Fibroblast of the conjunctiva (primary cell): Measurements from ENCODE around the gene RARRES1.
"Not testable (repeated sequence)": the region's sequence is repeated elsewhere in the genome, so short reads cannot be mapped to it uniquely, and the experiment has no call there.

ENCODE experiments used
- DNase-seq: peaks from one replicate; pipeline ENCODE4 v3.0.0-alpha.2; 2010; ENCODE audit warnings: low read depth

Gene RARRES1

GRCh38 chr3:158693866-158694456 lies 38.3 kb downstream of the RARRES1 start:
- not testable (repeated sequence) for DNase-seq

DNA sequence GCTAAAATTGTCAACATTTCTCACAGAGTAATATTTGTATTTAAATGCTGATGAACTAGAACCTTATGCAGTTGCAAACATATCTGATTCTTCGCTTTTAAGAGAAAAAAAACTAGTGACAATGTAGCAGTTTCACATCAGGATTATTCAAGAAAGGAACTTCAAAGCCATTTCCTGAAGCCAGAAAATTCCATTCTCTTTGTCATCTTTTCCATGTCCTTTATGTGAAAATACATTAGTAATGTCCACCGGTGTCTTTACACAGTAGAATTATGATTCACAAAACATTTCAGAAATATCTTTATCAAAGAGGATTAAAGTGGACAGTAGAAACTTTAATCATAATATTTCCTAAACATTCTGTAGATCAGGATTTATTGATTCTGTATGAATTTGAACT lies 47.1 kb downstream of the RARRES1 start:
- no peak for DNase-seq

DNA sequence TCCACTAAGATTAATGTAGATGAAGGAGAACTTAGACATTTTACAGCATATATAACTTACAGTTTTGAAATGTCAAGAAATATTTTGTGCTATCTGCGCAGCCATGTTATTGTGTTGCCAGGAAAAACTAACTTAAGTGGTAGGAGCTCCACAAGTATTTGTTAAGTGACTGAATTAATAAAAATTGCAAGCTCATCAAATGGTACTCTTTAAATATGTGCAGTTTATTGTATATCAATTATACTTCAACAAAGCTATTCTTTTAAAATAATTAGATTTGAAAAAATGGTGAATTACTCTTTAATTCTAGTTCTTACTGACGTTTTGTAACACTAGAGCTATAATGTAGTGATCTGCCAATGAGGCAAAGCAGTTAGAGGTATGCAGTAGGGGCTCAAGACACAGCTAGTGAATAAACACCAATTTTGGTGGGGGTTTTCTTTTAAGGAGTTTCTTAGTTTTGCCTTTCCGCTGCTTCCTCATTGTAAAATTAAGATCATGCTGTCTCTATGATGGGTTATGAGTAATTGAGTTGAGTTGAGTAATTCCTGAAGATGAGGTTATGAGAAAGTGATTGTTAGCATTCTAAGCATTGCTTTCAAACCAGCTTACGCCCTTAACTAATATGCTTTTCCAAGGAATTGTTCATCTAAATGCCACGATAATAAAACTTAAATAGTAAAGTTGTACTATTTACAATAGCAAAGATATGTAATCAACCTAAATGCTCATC lies 48.9 kb downstream of the RARRES1 start:
- DNase-seq, result peak; percentile 21

GRCh38 chr3:158680861-158681260 lies 51.4 kb downstream of the RARRES1 start:
- no peak for DNase-seq

GRCh38 chr3:158679547-158680000 lies 52.7 kb downstream of the RARRES1 start:
- DNase-seq, result no peak

DNA sequence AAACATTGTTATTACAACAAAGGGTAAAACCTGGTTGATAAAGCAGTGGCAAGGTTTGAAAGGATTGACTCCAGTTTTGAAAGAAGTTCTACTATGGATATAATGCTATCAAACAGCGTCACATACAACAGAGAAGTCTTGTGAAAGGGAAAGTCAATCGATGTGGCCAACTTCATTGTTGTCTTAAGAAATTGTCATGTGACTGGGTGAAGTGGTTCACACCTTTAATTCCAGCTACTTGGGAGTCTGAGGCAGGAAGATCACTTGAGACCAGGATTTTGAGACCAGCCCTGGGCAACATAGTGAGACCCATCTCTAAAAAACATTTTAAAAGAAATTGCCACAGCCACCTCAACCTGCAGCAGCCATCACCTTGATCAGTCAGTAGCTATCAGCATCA lies 53.6 kb downstream of the RARRES1 start:
- no peak for DNase-seq

- DNase-seq, result peak; percentile 72
These were observed 59.8 kb downstream of the RARRES1 start, which contains the start of gene LXN for GRCh38 chr3:158672215-158673176. Gene LXN, minus strand, starts transcription at chr3:158672648. Its CDS starts 170 bp downstream, at chr3:158672478.

- no peak for DNase-seq
These were observed 60.4 kb downstream of the RARRES1 start for GRCh38 chr3:158671821-158672214.

- no peak for DNase-seq
These were observed 63.8 kb downstream of the RARRES1 start for GRCh38 chr3:158668506-158668905.

DNA sequence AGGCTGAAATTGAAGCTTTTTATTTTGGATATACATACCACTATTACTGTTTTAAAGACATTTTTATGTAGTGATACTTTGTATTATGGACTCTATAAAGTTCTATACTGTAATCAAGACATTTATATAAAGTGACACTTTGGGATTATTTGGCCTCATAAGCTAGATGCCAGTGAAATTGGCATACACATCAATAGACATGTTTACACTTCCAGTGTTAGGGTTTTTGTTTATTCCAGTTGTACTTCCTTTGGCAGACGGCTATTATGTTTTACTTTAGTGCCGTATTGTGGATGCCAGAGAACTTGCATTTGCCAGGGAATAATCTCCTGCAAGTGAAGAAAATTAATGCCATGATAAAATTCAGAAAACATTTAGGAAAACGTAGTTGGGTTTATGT lies 65.8 kb downstream of the RARRES1 start:
- no peak for DNase-seq

GRCh38 chr3:158663832-158664231 lies 68.4 kb downstream of the RARRES1 start:
- no peak for DNase-seq

DNA sequence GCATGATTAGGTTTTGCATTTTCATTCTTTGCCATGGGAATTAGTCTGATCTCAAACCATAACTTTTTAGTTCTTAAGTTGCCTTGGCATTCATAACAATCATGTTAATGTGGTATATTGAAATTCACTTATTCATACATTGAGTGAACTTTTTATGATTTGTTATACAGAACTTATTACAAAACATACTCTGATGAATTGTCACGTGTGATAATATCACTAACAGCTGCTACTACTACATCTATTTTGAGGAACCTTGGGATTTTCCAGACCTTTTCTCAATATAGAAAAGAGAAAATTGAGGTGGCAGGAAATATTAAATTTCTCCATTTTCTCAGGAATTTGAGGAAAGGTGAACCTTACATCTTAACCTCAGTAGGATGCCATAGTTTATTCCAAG lies 69.0 kb downstream of the RARRES1 start:
- no peak for DNase-seq

DNA sequence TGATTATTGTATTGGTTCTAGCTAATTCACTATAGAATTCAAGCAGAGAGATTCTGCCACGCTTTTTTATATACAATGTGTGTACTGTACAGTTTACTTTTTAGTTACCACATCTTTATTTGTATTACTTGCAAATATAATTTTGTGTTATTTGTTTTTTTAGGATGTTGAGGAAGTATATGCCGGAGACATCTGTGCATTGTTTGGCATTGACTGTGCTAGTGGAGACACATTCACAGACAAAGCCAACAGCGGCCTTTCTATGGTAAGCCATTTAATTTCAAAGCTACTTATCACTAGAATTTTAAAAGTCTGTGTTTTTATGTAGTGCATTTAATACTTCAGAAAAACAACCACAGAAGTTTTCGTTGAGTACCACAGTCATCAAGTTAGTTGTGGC lies 71.5 kb downstream of the RARRES1 start:
- no peak for DNase-seq

GRCh38 chr3:158659454-158660237 lies 72.6 kb downstream of the RARRES1 start:
- peak; percentile 61 for DNase-seq

- DNase-seq, result no peak
These were observed 73.4 kb downstream of the RARRES1 start for GRCh38 chr3:158658889-158659288.

- no peak for DNase-seq
These were observed 79.8 kb downstream of the RARRES1 start for GRCh38 chr3:158652463-158652862.

GRCh38 chr3:158651192-158651591 lies 81.1 kb downstream of the RARRES1 start:
- DNase-seq, result no peak

DNA sequence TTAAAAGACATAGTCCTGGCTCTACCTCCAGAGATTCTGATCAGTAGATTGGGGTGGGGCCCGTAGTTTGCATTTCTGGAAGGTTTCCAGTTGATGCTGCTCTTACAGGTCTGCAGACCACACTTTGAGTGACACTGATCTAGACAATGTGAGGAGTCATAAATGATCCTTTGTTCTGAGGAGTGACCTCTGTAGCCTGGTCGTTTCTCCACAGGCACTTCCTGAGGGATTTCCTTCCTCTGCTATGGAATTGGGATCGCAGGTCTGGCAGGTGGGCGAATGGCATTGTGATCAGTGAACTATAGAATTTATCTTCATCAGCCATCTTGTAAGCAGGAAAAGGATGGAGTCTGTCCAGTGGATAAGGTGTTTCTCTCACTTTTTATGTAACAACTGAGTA lies 82.5 kb downstream of the RARRES1 start:
- no peak for DNase-seq
